ENCODE results near the gene ARHGEF12.
A peak's percentile ranks its signal among the peaks of the same experiment; 100 is the strongest.

Gene ARHGEF12

DNA sequence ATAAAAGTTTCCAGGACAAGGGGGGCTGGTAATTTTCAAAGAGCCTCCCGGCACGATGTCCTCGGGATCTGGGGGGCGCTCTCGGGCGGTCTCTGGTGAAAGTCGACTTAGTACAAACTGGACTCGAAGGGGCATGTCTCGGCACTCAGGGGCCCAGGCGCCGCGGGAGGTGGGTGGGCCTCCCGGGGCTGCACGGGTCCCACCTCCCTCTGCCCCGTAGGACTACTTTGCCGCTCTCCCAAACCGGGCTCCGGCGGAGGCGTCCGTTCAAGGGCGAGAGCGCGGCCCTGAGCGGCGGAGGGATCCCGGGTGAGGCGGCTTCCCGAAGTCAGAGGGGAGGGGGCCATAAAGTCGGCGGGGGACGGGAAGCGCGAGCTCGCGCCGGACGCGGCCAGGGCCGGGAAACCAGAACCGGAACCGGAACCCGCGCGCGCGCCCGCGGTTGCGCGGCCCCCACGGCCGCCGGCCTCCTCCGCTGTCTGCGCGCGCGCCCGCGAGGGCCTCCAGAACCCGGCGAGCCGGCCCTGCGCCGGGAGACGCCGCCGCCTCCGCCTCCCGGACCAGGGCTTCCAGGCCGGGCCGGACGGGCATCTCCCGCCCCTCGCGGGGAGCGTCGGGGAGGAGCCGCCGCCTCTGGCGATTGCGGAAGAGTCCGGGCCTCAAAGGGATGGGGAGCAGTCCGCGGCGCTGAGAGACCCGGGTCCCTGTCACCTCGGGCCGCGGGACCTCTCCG, at the start of gene ARHGEF12:
TSS of gene ARHGEF12 (plus strand) at position 506 of the 733 bp plus-strand sequence. CDS start 831 bp downstream, outside the sequence.
- DNase-seq (ENCODE audit: low read depth) = peak; percentile 65

DNA sequence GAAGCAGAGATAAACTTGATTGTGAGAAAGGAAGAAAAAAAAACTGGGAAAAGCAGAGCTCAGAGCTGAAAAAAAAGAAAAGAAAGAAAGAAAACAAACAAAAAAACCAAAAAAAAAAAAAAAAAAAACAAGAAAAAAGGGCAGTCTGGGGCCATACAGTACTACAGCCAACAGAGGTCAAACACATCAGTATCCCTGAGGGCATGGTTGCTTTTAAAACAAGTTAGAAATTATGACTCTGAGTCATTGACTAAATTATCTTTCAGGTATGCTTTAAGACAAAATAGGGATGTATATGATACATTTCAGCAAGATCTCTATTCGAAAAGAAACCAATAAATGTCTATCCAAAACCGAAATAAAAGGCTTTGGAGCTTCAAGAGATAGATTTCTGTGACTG, 48.2 kb upstream of the ARHGEF12 start:
- DNase-seq (ENCODE audit: low read depth) = no peak

- DNase-seq (ENCODE audit: low read depth) = no peak
These were observed 46.8 kb upstream of the ARHGEF12 start for GRCh38 chr11:120289426-120289825.

GRCh38 chr11:120290956-120291355, 45.3 kb upstream of the ARHGEF12 start:
- DNase-seq (ENCODE audit: low read depth) = no peak

GRCh38 chr11:120293038-120293800, 43.0 kb upstream of the ARHGEF12 start:
- no peak for DNase-seq (ENCODE audit: low read depth)

GRCh38 chr11:120294096-120294495, 42.1 kb upstream of the ARHGEF12 start:
- DNase-seq (ENCODE audit: low read depth) = no peak

- DNase-seq (ENCODE audit: low read depth) = no peak
These were observed 41.1 kb upstream of the ARHGEF12 start for GRCh38 chr11:120295099-120295498.

- DNase-seq (ENCODE audit: low read depth) = no peak
These were observed 39.7 kb upstream of the ARHGEF12 start for GRCh38 chr11:120296554-120296953.

DNA sequence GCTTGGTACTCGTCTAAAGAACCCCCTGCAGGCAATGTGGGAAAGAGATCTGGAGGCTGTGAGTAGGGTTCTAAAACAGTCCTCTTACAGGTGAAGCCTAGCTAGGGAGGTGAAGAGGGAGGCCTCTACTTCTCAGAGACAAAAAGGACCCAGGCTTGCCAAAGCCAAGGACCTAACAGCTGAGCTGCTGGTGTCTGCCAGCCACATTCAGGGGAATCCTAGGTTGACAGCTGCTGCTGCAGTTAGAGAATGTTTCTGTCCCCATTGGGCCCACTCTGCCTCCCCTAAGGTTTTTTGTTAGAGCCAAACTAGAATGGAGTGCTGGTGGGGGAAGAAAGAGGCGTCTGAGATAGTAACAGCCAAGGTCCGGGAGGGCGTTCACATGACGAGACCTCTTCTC, 37.8 kb upstream of the ARHGEF12 start:
- DNase-seq (ENCODE audit: low read depth) = no peak

DNA sequence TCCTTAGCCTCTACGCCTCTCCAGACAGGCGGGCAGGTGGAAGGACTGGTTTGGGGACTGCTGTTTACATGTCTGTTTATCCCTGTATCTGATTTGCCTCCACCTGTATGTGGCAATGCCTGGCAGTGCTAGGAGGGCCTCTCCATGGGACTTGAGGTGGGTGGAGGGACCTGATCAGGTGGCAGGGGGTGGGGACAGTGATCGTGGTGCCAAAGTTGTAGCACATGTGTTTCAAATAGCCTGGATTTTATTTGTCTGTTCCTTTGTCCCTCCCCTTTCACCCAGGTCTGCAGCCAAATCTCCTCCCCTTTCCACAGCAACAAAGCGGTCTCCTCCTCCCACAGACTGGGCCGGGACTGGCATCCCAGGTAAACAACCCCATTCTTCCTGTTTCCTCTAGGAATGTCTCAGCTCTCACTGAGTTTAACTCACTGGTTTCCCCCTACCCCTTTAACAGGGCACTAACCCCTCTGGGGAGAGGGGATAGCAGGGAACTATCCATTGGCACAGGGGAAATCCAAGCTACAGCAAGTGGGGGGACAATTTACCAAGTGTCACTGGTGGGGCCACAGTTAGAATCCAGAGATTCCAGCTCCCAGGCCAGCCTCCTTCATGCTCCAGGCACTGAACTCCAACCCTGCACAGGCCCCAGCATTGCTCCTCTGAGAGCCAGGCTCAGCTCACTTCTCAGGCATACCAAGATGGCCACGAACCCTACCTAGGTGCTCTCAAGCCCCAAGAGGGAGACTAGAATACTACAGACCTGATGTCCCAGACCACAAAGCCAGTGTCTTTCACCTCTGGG, 34.0 kb upstream of the ARHGEF12 start:
- DNase-seq (ENCODE audit: low read depth) = no peak

- DNase-seq (ENCODE audit: low read depth) = no peak
These were observed 33.1 kb upstream of the ARHGEF12 start for GRCh38 chr11:120303004-120303637.

DNA sequence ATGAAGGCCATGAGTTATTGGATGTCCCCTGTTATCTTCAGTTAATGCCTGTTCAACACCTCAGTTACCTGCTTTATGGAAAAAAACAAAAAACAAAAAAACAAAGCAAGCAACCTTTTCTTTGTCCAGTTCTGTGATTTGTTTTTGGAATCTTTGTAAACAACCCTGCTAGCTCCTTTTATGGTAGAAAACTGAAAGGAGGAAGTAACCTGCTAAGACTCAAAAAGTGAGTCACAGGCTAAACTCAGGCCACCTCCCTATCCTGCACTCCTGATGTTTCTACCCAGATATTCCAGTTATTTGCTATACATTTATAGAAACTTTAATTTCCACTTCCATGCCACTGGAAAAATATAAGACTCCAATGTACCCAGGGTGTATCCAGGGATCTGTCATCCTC, 31.7 kb upstream of the ARHGEF12 start:
- no peak for DNase-seq (ENCODE audit: low read depth)

GRCh38 chr11:120305286-120305685, 30.9 kb upstream of the ARHGEF12 start:
- DNase-seq (ENCODE audit: low read depth) = no peak

DNA sequence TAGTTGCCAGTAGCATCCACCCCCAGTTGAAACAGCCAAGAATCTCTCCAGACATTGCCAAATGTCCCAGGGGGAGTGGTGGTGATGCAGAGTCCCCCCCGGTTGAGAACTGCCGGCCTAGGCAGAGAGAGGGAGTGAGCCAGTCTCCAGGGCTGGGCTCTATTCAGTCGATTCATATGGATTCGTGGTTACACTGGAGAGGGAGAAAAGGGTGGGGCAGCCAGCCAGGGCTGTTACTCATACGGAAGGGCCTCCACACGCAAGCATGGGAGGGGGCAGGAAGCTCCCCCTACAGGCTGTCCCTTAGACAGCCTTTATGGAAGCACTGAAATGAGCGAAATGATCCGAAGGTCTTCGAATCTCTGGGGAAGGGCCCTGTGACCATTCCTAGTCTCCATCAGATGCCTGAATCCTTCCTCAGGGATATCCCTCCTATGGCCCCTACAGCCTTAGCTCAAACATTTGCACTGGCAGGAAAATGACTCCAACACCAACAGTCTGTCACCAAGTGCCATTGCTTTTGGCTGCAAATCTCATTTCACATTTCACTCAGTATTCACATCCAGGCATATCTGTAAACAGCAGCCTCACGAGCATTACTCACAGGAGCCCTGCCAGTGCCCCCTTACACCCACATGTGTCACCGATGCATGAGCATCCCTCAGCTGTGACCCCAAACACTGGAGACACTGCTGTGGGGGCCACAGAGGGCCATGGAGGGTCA, 29.5 kb upstream of the ARHGEF12 start:
- peak; percentile 68 for DNase-seq (ENCODE audit: low read depth)

DNA sequence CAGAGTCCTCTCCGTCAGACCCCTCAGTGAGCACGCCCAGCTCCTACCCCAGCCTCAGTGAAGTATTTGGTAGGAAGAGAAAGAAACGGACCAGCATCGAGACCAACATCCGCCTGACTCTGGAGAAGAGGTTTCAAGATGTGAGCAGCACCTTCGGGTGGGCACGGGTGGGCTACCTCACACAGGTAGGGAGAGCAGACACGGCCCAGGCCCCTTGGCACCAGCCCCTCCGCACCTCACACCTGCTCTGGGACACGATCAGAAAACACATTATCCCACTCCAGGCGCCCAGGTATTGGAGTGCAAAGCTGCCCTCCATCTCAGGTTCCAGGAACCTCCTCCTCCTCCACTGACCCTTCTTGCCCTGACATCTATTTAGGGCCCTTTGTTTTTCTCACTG, 28.7 kb upstream of the ARHGEF12 start:
- DNase-seq (ENCODE audit: low read depth) = no peak

DNA sequence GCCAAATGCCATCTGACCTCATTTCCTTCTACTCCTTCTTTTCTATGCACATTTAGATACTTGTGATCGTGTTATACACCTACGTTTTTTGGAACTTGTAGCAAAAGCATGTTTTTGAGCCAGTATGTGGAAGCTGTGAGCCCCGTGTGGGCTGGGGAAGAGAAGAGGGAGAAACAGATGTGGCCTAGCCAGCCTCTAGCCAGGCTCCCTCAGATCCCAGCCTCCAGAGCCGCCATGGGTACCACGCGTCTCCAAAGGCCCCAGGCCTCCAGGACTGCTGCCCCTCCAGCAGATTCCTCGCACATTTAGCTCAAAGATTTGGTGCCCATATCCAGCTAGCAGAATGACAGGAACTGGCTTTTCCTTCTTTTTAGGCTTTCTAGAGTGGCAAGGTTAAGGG, 28.1 kb upstream of the ARHGEF12 start:
- no peak for DNase-seq (ENCODE audit: low read depth)

GRCh38 chr11:120310870-120311269, 25.3 kb upstream of the ARHGEF12 start:
- DNase-seq (ENCODE audit: low read depth) = no peak

- no peak for DNase-seq (ENCODE audit: low read depth)
These were observed 21.4 kb upstream of the ARHGEF12 start for GRCh38 chr11:120314861-120315260.

DNA sequence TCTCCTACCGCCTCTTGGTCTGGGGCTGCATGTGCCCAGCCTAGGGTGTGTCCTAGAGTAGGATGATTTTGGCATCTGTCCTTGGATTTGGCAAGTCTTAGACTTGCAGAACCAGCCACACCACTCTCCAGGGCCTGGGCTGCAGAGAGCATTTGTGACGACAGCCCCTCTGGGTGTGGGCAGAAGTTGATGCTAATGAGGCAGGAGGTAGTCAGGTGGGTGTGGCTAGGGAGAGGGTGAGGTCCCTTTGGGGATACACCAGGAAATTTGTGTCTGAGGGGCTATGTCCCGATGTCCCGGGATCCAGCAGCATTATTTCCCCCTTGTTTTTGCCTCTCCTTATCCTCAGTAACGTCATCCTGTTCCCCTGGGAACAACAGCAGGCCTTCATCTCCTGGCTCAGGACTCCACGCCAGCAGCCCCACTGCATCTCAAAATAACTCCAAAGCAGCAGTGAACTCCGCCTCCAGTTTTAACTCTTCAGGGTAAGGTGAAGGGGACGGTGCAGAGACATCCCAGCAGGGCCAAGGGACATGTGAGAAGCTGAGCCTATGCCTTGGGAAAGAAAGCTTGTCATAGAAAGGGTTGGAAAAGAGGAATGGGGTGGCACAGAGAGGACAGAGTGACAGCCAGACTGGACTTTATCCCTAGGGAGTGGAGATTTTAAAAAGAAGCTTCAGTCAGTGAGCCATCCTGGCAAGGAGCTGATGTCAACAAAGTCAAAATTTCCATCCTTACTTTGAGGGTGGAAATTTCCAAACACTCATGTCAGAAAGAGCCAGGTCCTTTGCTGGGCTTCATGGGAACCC, 19.1 kb upstream of the ARHGEF12 start:
- DNase-seq (ENCODE audit: low read depth) = no peak

- no peak for DNase-seq (ENCODE audit: low read depth)
These were observed 18.3 kb upstream of the ARHGEF12 start for GRCh38 chr11:120317689-120318480.

Measured in GM04503 (cell line).